Heart right ventricle (tissue), 16 donors: Measurements from ENCODE around the gene MBP. TPM values are rescaled to one million over a fixed set of nuclear protein-coding genes. Genes with fewer than 3 reads are reported as not detected.

ENCODE experiments used
- ATAC-seq, 8 donors: fragments of 200-7000 bp; cut with Tn5 transposase; one replicate each; pipeline ENCODE4 v1.9.1; 2020; ENCODE audit warnings: mild to moderate bottlenecking in 8 of 8, moderate library complexity in 8 of 8, moderate number of reproducible peaks in 1 of 8
- DNase-seq, 2 donors: peaks; one replicate each; pipeline ENCODE4 v3.0.0-alpha.2; 2020
- H3K27ac ChIP-seq, 10 donors: fragments of 200-600 bp; sonication (generic) in 2 of 10; one replicate each; pipeline versions ENCODE4 v1.5.0 to v1.8.0; 2020 to 2022; ENCODE audit warnings: mild to moderate bottlenecking in 3 of 10
- H3K27me3 ChIP-seq, 7 donors: fragments of 200-600 bp; one replicate each; pipeline ENCODE4 v1.8.0; 2021 to 2022; ENCODE audit warnings: mild to moderate bottlenecking in 2 of 7
- H3K36me3 ChIP-seq, 9 donors: fragments of 200-600 bp; sonication (generic) in 1 of 9; one replicate each; pipeline versions ENCODE4 v1.5.0 to v1.8.0; 2020 to 2022; ENCODE audit warnings: mild to moderate bottlenecking in 2 of 9
- H3K4me1 ChIP-seq, 9 donors: fragments of 200-600 bp; sonication (generic) in 1 of 9; one replicate each; pipeline versions ENCODE4 v1.5.0 to v1.8.0; 2020 to 2022; ENCODE audit warnings: mild to moderate bottlenecking in 4 of 9
- H3K4me3 ChIP-seq, 10 donors: fragments of 200-600 bp; sonication (generic) in 2 of 10; one replicate each; pipeline versions ENCODE4 v1.5.0 to v1.8.0; 2020 to 2022; ENCODE audit warnings: mild to moderate bottlenecking in 7 of 10, moderate library complexity in 2 of 10
- H3K9me3 ChIP-seq, 11 donors: fragments of 200-600 bp in 10 of 11; sonication (generic) in 2 of 11; one replicate each; pipeline versions ENCODE4 v1.5.0 to v1.8.0; 2013 to 2022; ENCODE audit warnings: mild to moderate bottlenecking in 2 of 11, control low read depth in 1 of 11, moderate library complexity in 1 of 11
- CTCF ChIP-seq, 9 donors: fragments of 200-600 bp; sonication (generic) in 2 of 9; IDR thresholded peaks; one replicate each; pipeline versions ENCODE4 v1.5.0 to v1.8.0; 2021 to 2022; ENCODE audit warnings: antibody characterized with exemption in 9 of 9, mild to moderate bottlenecking in 5 of 9, moderate library complexity in 1 of 9
- WGBS, 2 donors: extraction: QIAGEN DNeasy Blood & Tissue Kit; methylation state at CpG; one replicate each; pipeline ENCODE4 v1.1.7; 2013; ENCODE audit warnings: inconsistent platforms in 1 of 2; 5-methylcytosine and 5-hydroxymethylcytosine counted together
- intact Hi-C, 10 donors: fragments of 100-400 bp; cut with DNase I; formaldehyde crosslinking; loops; one replicate each; pipeline versions ENCODE4 v1.11.1 to v1.14.2; 2022
- polyA plus RNA-seq, 2 donors: library from polyadenylated mRNA; stranded (reverse); fragments of 200-250 nt; gene quantifications; one replicate each; pipeline ENCODE4 v1.2.3, GENCODE V29; 2013
- total RNA-seq, 10 donors: library from RNA; stranded (reverse); fragmentation: NEBNext Ultra II Directional in 3 of 10; extraction: Animal tissue kit (Norgen Biotek cat#: 25700) in 3 of 10; gene quantifications; one replicate each; pipeline versions ENCODE4 v1.2.1 to v1.2.4, GENCODE V29; 2021 to 2023
- donor health status: Arrhythmogenic right ventricular cardiomyopathy.
- donor health status: ischemic (EF 13 %, LVEDD 7.1; RV severe dilation, severe dysfunction).
- donor health status: healthy with polysubstance abuse.
- donor health status: DM: no; HTN: yes; CAD: no.
- donor health status: DM: no; HTN: no; CAD: no.
- donor health status: ischemic (EF 25% LVEDD 6.9; RV normal size, moderate dysfunction).
- donor health status: ischemic (EF 25% LVEDD 5.7; RV mildly dilated, moderate dysfunction).
- donor health status: healthy.
- donor health status: DM: yes; HTN: yes; CAD: no.
- donor health status: Ischemic cardiomyopathy.
- donor health status: ischemic (EF 35%, LVEDD 5.7; RV mildly dilated, moderate dysfunction).
- donor health status: nonischemic (EF 11% LVEDD 7.7; RV severe dilation, severe dysfunction).
- donor health status: DM: yes; HTN: yes; CAD: no.
- donor health status: PGD.
- donor health status: ischemic (EF 29% LVEDD 5.4; RV normal size, mild dysfunction).
- donor health status: nonischemic (EF 23%, LVEDD 6.1; RV moderate dilation, normal function).

The MBP gene
- total and polyA plus RNA-seq, 12 donors, result 3.0 to 70.8 (median 43.9) TPM

GRCh38 chr18:77107292-77107691 is 25.3 kb downstream of the MBP start:
- TF ChIP-seq CTCF (IDR thresholded peaks at IDR 0.05), result no peak
- DNase-seq (no peak), ATAC-seq (peak in 7 of 8 donors; percentile 29 to 56 (median 44))
- Histone ChIP-seq H3K27me3 (peaks cover 0 to 5% (median 0%) of the 10 kb centered on the region in 7 donors), H3K27ac (peak overlapping the region; percentile 24 to 93 (median 78)), H3K9me3 (no peaks in the 10 kb centered on the region), H3K36me3 (peaks cover 0 to 27% (median 0%) of the 10 kb centered on the region in 9 donors), H3K4me3 (peak overlapping the region in 1 of 10 donors; percentile 36), H3K4me1 (peaks cover 11 to 95% (median 52%) of the 10 kb centered on the region in 9 donors)
- WGBS, 2 donors, result 7 to 21% methylated on average over 5 of the region's 5 CpGs
- intact Hi-C loops, result loop anchor here in 1 of 10 donors (5.0 kb wide), 1 partner anchor 35 kb away; no protein-coding TSS in a partner anchor

DNA sequence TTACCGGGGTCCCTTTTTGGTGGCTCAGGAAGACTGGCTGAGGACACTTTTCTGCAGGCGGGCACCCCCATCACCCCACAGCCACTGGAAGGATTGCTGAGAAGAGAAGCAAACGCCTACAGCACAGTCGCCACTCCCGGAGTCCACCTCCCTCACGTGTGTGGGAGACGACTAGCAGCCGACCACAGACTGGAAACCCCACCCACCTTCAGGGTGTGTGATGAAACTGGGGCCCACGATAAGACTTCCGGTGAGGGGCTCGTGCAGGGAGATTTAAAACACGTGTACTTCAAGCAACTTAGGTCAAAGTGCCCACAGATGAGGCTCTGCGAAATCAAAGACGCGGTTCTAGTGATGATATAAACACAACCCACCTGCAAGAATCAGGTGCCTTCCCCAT is 26.3 kb downstream of the MBP start:
- Histone ChIP-seq H3K36me3 (peaks cover 0 to 27% (median 0%) of the 10 kb centered on the region in 9 donors), H3K27ac (peak overlapping the region in 6 of 10 donors; percentile 9 to 93 (median 82)), H3K4me1 (peaks cover 18 to 97% (median 62%) of the 10 kb centered on the region in 9 donors), H3K27me3 (peaks cover 0 to 5% (median 0%) of the 10 kb centered on the region in 7 donors), H3K4me3 (no peak overlapping the region), H3K9me3 (no peaks in the 10 kb centered on the region)
- 67 to 70% methylated on average over 15 of the region's 15 CpGs for WGBS, 2 donors
- intact Hi-C loops, result loop anchor here in 1 of 10 donors (5.0 kb wide), 1 partner anchor 34 kb away; no protein-coding TSS in a partner anchor
- DNase-seq (no peak), ATAC-seq (no peak)
- no peak for TF ChIP-seq CTCF (IDR thresholded peaks at IDR 0.05)

- intact Hi-C loops, result loop anchor here in 1 of 10 donors (5.0 kb wide), 1 partner anchor 33 kb away; no protein-coding TSS in a partner anchor
- peaks cover 0 to 21% (median 0%) of the 10 kb centered on the region in 9 donors for H3K36me3 ChIP-seq
- DNase-seq (no peak), ATAC-seq (no peak)
- peak overlapping the region in 5 of 10 donors; percentile 9 to 93 (median 82) for H3K27ac ChIP-seq
- H3K27me3 ChIP-seq, result peaks cover 0 to 5% (median 0%) of the 10 kb centered on the region in 7 donors
- TF ChIP-seq CTCF (IDR thresholded peaks at IDR 0.05), result no peak
- H3K4me1 ChIP-seq, result peaks cover 18 to 99% (median 68%) of the 10 kb centered on the region in 9 donors
- WGBS, 2 donors, result 83 to 84% methylated on average over 3 of the region's 3 CpGs
- no peaks in the 10 kb centered on the region for H3K9me3 ChIP-seq
- H3K4me3 ChIP-seq, result no peak overlapping the region
Measured at GRCh38 chr18:77105680-77106079, 26.9 kb downstream of the MBP start.

DNA sequence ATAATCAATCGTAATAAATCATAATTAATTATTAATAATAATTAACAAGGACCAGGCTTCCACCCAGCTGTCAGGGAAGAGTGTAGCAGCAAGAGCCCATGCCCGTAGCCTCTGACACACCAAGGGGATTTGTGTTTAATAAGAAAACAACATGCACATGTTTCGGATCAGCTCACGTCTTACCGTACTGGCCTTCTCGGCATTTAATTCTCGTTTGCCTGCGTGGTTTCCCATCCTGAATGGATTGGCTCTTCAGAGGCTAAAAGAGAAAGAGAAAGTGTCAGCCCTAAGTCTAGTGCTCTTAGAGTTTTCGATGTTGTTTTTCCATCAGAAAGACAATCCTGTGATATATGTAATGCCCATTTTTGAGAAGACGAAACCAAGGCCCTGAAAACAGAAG is 27.6 kb downstream of the MBP start:
- DNase-seq (no peak), ATAC-seq (no peak)
- 80 to 86% methylated on average over 10 of the region's 10 CpGs for WGBS, 2 donors
- no peak overlapping the region for H3K4me3 ChIP-seq
- peaks cover 0 to 5% (median 0%) of the 10 kb centered on the region in 7 donors for H3K27me3 ChIP-seq
- H3K36me3 ChIP-seq, result peaks cover 0 to 15% (median 0%) of the 10 kb centered on the region in 9 donors
- no peak for TF ChIP-seq CTCF (IDR thresholded peaks at IDR 0.05)
- intact Hi-C loops, result loop anchor here in 1 of 10 donors (5.0 kb wide), 1 partner anchor 33 kb away; no protein-coding TSS in a partner anchor
- no peaks in the 10 kb centered on the region for H3K9me3 ChIP-seq
- peak overlapping the region in 8 of 10 donors; percentile 62 to 93 (median 79) for H3K27ac ChIP-seq
- peaks cover 18 to 100% (median 71%) of the 10 kb centered on the region in 9 donors for H3K4me1 ChIP-seq
